Spleen (tissue), 7 donors: ENCODE data around the gene CHTOP.
A peak's percentile ranks its signal among the peaks of the same experiment; 100 is the strongest.

Source experiments
- POLR2A ChIP-seq, 3 donors: fragments of 450-650 bp; IDR thresholded peaks; one replicate each; pipeline ENCODE4 v1.5.1; 2017; ENCODE audit warnings: antibody characterized with exemption in 3 of 3, mild to moderate bottlenecking in 1 of 3
- POLR2AphosphoS5 ChIP-seq, 3 donors: sonication (generic); formaldehyde crosslinking; IDR thresholded peaks; one replicate each; pipeline ENCODE4 v1.5.1; 2017; ENCODE audit warnings: antibody characterized with exemption in 3 of 3
- TF ChIP-seq, protein P1 (sequence below), 11 experiments: fragments of 200-600 bp in 7 of 11; fragments of 450-650 bp in 4 of 11; sonication (generic) in 4 of 11; IDR thresholded peaks in 8 of 11; conservative IDR thresholded peaks in 3 of 11; 1 replicate in 7 of 11; 2 replicates in 4 of 11; pipeline versions ENCODE4 v1.4.0 to v1.8.0; 2016 to 2021; ENCODE audit warnings: antibody characterized with exemption in 11 of 11, inconsistent platforms in 4 of 11, mild to moderate bottlenecking in 1 of 11
- donor health status: DM: no; HTN: no; CAD: no; lungs with moderate emphysema.
- donor health status: DM: no; HTN: no; CAD: no.
- donor health status: DM: no; HTN: no; CAD: no.

DNA sequence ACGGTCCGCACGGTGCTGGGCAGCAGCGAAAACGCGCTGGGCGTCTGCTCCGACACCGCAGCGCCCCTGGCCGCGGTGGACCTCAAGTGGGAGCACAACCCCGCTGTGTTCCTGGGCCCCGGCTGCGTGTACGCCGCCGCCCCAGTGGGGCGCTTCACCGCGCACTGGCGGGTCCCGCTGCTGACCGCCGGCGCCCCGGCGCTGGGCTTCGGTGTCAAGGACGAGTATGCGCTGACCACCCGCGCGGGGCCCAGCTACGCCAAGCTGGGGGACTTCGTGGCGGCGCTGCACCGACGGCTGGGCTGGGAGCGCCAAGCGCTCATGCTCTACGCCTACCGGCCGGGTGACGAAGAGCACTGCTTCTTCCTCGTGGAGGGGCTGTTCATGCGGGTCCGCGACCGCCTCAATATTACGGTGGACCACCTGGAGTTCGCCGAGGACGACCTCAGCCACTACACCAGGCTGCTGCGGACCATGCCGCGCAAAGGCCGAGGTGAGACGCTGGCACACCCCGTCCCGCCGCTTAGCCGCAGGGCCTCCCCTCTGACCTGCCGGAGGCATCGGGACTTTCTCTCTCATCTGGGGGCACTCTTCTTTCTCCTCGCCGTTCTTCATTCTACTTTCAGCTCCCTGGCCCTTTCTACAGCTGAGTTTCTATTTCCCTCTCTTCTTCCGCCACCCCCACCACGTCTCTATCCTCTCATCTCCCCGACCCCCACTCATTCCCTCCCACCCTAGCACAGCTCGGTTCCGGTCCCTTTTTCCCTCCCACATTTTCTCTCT is 45.7 kb downstream of the CHTOP start:
- TF ChIP-seq, protein P1, sequence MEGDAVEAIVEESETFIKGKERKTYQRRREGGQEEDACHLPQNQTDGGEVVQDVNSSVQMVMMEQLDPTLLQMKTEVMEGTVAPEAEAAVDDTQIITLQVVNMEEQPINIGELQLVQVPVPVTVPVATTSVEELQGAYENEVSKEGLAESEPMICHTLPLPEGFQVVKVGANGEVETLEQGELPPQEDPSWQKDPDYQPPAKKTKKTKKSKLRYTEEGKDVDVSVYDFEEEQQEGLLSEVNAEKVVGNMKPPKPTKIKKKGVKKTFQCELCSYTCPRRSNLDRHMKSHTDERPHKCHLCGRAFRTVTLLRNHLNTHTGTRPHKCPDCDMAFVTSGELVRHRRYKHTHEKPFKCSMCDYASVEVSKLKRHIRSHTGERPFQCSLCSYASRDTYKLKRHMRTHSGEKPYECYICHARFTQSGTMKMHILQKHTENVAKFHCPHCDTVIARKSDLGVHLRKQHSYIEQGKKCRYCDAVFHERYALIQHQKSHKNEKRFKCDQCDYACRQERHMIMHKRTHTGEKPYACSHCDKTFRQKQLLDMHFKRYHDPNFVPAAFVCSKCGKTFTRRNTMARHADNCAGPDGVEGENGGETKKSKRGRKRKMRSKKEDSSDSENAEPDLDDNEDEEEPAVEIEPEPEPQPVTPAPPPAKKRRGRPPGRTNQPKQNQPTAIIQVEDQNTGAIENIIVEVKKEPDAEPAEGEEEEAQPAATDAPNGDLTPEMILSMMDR (IDR thresholded peaks at IDR 0.05 in 8 of 11, conservative IDR thresholded peaks at IDR 0.05 in 3 of 11) = peak in 2 of 11 experiments; percentile 26 to 45
- no peak for TF ChIP-seq POLR2A (IDR thresholded peaks at IDR 0.05)
- no peak for TF ChIP-seq POLR2AphosphoS5 (IDR thresholded peaks at IDR 0.05)
